Tibial nerve (tissue), 4 donors: ENCODE data around the gene COBL. TPM values are rescaled to one million over a fixed set of nuclear protein-coding genes. Genes with fewer than 3 reads are reported as not detected.

Experiments used
- DNase-seq, 2 donors: peaks; one replicate each; pipeline ENCODE4 v3.0.0-alpha.2; 2019; ENCODE audit warnings: low spot score in 2 of 2
- H3K27ac ChIP-seq, 4 donors: fragments of 200-600 bp; sonication (generic) in 3 of 4; one replicate each; pipeline ENCODE4 v1.5.1; 2017 to 2019; ENCODE audit warnings: mild to moderate bottlenecking in 1 of 4
- H3K27me3 ChIP-seq, 2 donors: fragments of 200-600 bp; sonication (generic) in 1 of 2; one replicate each; pipeline versions ENCODE4 v1.5.1 to v1.6.0; 2017 to 2019
- H3K36me3 ChIP-seq, 3 donors: fragments of 200-600 bp; sonication (generic); one replicate each; pipeline ENCODE4 v1.5.1; 2018 to 2019
- H3K4me1 ChIP-seq, 4 donors: fragments of 200-600 bp; sonication (generic) in 3 of 4; one replicate each; pipeline ENCODE4 v1.5.1; 2017 to 2019
- H3K4me3 ChIP-seq, 4 donors: fragments of 200-600 bp; sonication (generic) in 3 of 4; one replicate each; pipeline ENCODE4 v1.5.1; 2017 to 2019; ENCODE audit warnings: mild to moderate bottlenecking in 1 of 4, moderate library complexity in 1 of 4
- H3K9me3 ChIP-seq, 4 donors: fragments of 200-600 bp; sonication (generic) in 3 of 4; one replicate each; pipeline ENCODE4 v1.5.1; 2017 to 2019
- EP300 ChIP-seq, 2 donors: sonication (generic); formaldehyde crosslinking; IDR thresholded peaks; one replicate each; pipeline ENCODE4 v1.6.1; 2017; ENCODE audit warnings: antibody characterized with exemption in 2 of 2, mild to moderate bottlenecking in 1 of 2
- POLR2A ChIP-seq, 2 donors: fragments of 450-650 bp; IDR thresholded peaks; one replicate each; pipeline ENCODE4 v1.6.1; 2017; ENCODE audit warnings: antibody characterized with exemption in 2 of 2, mild to moderate bottlenecking in 2 of 2, moderate library complexity in 2 of 2
- WGBS, 2 donors: methylation state at CpG; one replicate each; pipeline ENCODE4 v1.1.5; 2018; 5-methylcytosine and 5-hydroxymethylcytosine counted together
- total RNA-seq, 4 donors: library from RNA; depleted of rRNA; stranded (reverse); fragments of >200 nt; gene quantifications; one replicate each; pipeline ENCODE4 v1.1.0, GENCODE V29; 2016
- TF ChIP-seq, protein P1 (sequence below), 5 experiments: fragments of 200-600 bp in 3 of 5; fragments of 450-650 bp in 2 of 5; sonication (generic) in 3 of 5; IDR thresholded peaks; one replicate each; pipeline ENCODE4 v1.5.1; 2016 to 2019; ENCODE audit warnings: antibody characterized with exemption in 5 of 5, mild to moderate bottlenecking in 3 of 5, moderate library complexity in 2 of 5

Gene COBL
- total RNA-seq, 4 donors from 2014 or later: 6.3 to 18.1 (median 8.1) TPM

DNA sequence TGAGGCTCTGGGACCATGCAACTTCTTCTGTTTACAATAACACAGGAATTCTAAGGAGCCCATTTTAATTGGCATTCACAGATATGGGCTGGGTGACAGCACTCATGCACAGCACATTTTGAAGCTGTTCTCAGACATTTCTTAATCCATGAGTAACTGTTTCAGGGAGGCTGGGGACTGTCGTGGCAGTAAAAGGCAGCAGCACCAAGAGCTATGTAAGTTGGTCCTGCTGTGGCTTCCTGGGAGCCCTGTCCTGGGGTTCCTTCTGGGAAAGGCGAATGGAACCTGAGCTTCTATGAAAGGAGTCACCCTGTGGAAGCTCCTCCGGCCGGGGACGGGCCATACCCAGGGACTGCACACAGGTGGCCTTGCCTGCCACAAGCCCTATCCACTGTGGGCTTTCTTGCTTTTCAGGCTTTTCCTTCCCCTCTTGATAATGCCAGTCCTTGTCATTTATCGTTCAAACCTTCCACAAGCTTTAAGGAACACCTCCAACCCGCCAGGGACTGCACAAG, 40.5 kb downstream of the COBL start:
- DNase-seq: no peak
- H3K27me3 ChIP-seq: no peaks in the 10 kb centered on the region
- no peak overlapping the region for H3K4me3 ChIP-seq
- no peak overlapping the region for H3K27ac ChIP-seq
- no peaks in the 10 kb centered on the region for H3K36me3 ChIP-seq
- H3K9me3 ChIP-seq: no peaks in the 10 kb centered on the region
- 74 to 83% methylated on average over 7 of the region's 7 CpGs for WGBS, 2 donors
- peaks cover 0 to 20% (median 0%) of the 10 kb centered on the region in 4 donors for H3K4me1 ChIP-seq
- TF ChIP-seq, protein P1, sequence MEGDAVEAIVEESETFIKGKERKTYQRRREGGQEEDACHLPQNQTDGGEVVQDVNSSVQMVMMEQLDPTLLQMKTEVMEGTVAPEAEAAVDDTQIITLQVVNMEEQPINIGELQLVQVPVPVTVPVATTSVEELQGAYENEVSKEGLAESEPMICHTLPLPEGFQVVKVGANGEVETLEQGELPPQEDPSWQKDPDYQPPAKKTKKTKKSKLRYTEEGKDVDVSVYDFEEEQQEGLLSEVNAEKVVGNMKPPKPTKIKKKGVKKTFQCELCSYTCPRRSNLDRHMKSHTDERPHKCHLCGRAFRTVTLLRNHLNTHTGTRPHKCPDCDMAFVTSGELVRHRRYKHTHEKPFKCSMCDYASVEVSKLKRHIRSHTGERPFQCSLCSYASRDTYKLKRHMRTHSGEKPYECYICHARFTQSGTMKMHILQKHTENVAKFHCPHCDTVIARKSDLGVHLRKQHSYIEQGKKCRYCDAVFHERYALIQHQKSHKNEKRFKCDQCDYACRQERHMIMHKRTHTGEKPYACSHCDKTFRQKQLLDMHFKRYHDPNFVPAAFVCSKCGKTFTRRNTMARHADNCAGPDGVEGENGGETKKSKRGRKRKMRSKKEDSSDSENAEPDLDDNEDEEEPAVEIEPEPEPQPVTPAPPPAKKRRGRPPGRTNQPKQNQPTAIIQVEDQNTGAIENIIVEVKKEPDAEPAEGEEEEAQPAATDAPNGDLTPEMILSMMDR (IDR thresholded peaks at IDR 0.05): no peak
- TF ChIP-seq EP300 (IDR thresholded peaks at IDR 0.05) (no peak), POLR2A (IDR thresholded peaks at IDR 0.05) (no peak)

DNA sequence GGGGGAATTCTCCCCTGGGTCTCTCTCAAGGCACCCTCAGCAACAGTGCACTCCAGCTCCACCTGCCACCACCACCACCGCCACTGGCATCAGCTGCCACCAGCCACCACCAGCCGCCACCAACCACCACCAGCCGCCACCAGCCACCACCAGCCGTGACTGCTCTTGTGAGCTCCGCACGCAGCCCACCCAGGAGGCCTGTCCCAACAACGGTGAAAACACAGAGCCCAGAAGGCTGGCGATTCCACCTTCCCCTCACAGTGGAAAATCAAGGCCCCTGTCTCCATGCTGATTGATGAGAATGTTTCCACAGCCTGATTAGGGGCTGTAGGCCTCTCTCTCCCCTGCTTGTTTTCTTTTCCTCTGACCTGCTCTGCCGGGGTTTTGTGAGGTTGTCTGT, 41.1 kb downstream of the COBL start:
- H3K27ac ChIP-seq: no peak overlapping the region
- no peak overlapping the region for H3K4me3 ChIP-seq
- no peaks in the 10 kb centered on the region for H3K36me3 ChIP-seq
- DNase-seq: no peak
- WGBS, 2 donors: 66 to 67% methylated on average over 9 of the region's 9 CpGs
- H3K4me1 ChIP-seq: peaks cover 0 to 20% (median 0%) of the 10 kb centered on the region in 4 donors
- no peaks in the 10 kb centered on the region for H3K27me3 ChIP-seq
- no peaks in the 10 kb centered on the region for H3K9me3 ChIP-seq
- TF ChIP-seq, protein P1 (IDR thresholded peaks at IDR 0.05): no peak
- TF ChIP-seq EP300 (IDR thresholded peaks at IDR 0.05) (no peak), POLR2A (IDR thresholded peaks at IDR 0.05) (no peak)

DNA sequence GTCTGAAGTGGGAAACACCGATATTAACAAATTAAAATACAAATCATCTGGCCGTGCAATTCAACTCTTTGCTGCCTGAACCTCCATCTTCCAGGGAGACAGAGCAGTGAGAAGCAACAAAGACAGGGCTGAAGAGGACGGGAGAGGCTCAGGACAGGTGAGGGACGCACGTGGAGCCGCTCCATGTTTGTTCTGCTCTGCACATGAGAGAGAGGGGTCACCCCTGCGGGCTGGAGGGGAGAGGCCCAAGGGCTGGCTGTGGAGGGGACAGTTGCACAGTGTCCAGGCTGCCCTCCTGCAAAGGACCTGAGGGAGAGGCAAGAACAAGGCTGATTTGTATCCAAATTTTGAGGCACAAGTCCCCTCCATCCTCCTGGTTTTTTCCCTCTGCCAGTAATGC, 41.7 kb downstream of the COBL start:
- DNase-seq: no peak
- Histone ChIP-seq H3K27ac (no peak overlapping the region), H3K27me3 (no peaks in the 10 kb centered on the region), H3K4me3 (no peak overlapping the region), H3K4me1 (peaks cover 0 to 25% (median 2%) of the 10 kb centered on the region in 4 donors), H3K36me3 (no peaks in the 10 kb centered on the region), H3K9me3 (no peaks in the 10 kb centered on the region)
- TF ChIP-seq EP300 (IDR thresholded peaks at IDR 0.05) (no peak), POLR2A (IDR thresholded peaks at IDR 0.05) (no peak)
- 76 to 88% methylated on average over 7 of the region's 7 CpGs for WGBS, 2 donors

DNA sequence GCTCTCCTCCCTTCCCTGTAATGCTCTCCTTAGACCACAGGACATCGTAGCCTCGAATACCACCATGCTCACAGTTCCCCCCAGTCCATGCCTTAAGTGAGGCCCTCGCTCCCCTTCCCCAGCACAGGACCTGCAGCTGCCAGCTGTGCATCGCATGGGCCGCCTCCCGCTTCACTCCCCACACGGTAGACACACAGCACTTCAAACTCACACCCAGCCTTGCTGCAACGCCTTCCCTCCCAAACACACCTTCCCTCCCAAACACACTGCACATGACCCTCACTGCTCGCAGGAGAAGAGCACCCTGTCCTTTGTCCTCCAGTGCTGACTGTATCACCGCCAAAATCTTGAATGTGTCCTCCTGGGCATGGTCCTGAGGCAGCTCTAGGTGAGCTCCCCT, 42.6 kb downstream of the COBL start:
- 85 to 88% methylated on average over 10 of the region's 10 CpGs for WGBS, 2 donors
- H3K9me3 ChIP-seq: no peaks in the 10 kb centered on the region
- H3K36me3 ChIP-seq: no peaks in the 10 kb centered on the region
- H3K27ac ChIP-seq: no peak overlapping the region
- no peaks in the 10 kb centered on the region for H3K27me3 ChIP-seq
- H3K4me1 ChIP-seq: peaks cover 0 to 29% (median 5%) of the 10 kb centered on the region in 4 donors
- no peak for TF ChIP-seq POLR2A (IDR thresholded peaks at IDR 0.05)
- TF ChIP-seq EP300 (IDR thresholded peaks at IDR 0.05): no peak
- TF ChIP-seq, protein P1 (IDR thresholded peaks at IDR 0.05): no peak
- DNase-seq: no peak
- no peak overlapping the region for H3K4me3 ChIP-seq

DNA sequence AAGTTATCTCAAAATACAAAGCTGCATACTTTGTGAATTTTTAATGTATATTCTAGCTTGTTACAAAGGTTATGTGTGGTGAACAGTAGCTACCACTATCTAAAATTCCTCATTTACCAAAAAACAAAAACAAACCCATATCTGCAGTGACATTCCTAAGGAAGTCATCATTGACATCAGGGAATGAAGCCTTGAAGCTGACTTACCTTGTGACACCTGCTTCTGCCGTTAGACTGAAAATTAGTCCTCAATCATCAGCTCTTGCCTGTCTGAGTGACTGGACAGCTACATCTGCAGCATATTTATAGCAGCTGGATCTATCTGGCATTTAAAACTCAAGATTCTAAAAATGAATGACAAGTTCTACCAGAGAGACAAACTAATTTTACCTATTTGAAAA, 43.2 kb downstream of the COBL start:
- no peak for TF ChIP-seq EP300 (IDR thresholded peaks at IDR 0.05)
- TF ChIP-seq POLR2A (IDR thresholded peaks at IDR 0.05): no peak
- TF ChIP-seq, protein P1 (IDR thresholded peaks at IDR 0.05): no peak
- WGBS, 2 donors: 88 to 93% methylated on average over 1 of the region's 1 CpG

More for the DNA sequence above, 43.2 kb downstream of the COBL start:
- no peaks in the 10 kb centered on the region for H3K9me3 ChIP-seq
- no peaks in the 10 kb centered on the region for H3K27me3 ChIP-seq
- no peaks in the 10 kb centered on the region for H3K36me3 ChIP-seq
- no peak overlapping the region for H3K4me3 ChIP-seq
- DNase-seq: no peak
- peaks cover 0 to 29% (median 5%) of the 10 kb centered on the region in 4 donors for H3K4me1 ChIP-seq
- H3K27ac ChIP-seq: no peak overlapping the region
